ENCODE results near the gene ZNF575. TPM values are rescaled to one million over a fixed set of nuclear protein-coding genes. Genes with fewer than 3 reads are reported as not detected.

The ZNF575 gene
- total RNA-seq, 6 experiments from 2014 or later, result 0.89 to 0.99 (median 0.95) TPM; not detected in 1

DNA sequence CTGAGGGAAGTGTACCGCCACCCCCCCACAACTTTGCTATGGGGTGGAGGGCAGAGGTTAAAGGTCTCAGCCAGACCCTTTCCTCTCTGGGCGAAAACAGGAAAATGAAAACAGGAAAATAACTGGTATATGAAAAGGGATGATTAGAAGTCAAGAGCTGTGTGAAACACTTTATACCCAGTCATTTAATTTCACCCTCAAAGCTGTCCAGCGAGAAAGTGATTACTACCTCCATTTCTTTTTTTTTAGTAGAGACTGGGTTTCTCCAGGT, 27.9 kb upstream of the ZNF575 start:
- ATAC-seq, result no peak
- peaks cover 0 to 18% (median 6%) of the 10 kb centered on the region in 4 donors for H3K36me3 ChIP-seq
- TF ChIP-seq POLR2A (IDR thresholded peaks at IDR 0.05), result no peak
- peak overlapping the region in 1 of 3 donors; percentile 78 for H3K27ac ChIP-seq
- H3K4me1 ChIP-seq, result peaks cover 0 to 27% (median 6%) of the 10 kb centered on the region in 4 donors
- intact Hi-C loops (cut with DNase I), result no loop called here
- no peaks in the 10 kb centered on the region for H3K27me3 ChIP-seq
- DNase-seq, result no peak
- H3K4me3 ChIP-seq, result no peak overlapping the region
- H3K9me3 ChIP-seq, result no peaks in the 10 kb centered on the region
- WGBS (ENCODE audit: insufficient coverage, low coverage, low lambda C conversion rate, missing lambda C conversion rate), result 52% methylated on average over 3 of the region's 3 CpGs

DNA sequence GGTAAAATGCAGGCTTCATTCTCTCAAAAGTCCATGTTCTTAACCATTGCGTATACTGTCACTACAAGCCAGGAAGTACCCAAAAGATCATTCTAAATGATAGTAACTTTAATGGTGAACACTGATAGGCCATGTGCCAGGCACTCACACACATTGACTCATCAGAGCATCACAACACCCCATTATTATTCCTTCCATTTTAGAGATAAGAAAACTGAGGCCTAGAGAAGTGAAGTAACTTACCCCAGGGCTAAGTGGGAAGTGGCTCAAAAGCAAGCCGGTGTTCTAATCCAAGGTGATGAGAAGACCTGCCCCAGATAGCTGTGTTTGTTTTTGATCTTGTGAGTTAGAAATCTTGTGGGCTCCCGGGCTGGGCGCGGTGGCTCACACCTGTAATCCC, 27.0 kb upstream of the ZNF575 start:
- peaks cover 0 to 23% (median 5%) of the 10 kb centered on the region in 4 donors for H3K4me1 ChIP-seq
- no peak for TF ChIP-seq POLR2A (IDR thresholded peaks at IDR 0.05)
- TF ChIP-seq, protein P1, sequence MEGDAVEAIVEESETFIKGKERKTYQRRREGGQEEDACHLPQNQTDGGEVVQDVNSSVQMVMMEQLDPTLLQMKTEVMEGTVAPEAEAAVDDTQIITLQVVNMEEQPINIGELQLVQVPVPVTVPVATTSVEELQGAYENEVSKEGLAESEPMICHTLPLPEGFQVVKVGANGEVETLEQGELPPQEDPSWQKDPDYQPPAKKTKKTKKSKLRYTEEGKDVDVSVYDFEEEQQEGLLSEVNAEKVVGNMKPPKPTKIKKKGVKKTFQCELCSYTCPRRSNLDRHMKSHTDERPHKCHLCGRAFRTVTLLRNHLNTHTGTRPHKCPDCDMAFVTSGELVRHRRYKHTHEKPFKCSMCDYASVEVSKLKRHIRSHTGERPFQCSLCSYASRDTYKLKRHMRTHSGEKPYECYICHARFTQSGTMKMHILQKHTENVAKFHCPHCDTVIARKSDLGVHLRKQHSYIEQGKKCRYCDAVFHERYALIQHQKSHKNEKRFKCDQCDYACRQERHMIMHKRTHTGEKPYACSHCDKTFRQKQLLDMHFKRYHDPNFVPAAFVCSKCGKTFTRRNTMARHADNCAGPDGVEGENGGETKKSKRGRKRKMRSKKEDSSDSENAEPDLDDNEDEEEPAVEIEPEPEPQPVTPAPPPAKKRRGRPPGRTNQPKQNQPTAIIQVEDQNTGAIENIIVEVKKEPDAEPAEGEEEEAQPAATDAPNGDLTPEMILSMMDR (IDR thresholded peaks at IDR 0.05), result no peak
- no peaks in the 10 kb centered on the region for H3K9me3 ChIP-seq
- intact Hi-C loops (cut with DNase I), result no loop called here
- ATAC-seq (no peak), DNase-seq (no peak)
- H3K27me3 ChIP-seq, result no peaks in the 10 kb centered on the region
- no peak overlapping the region for H3K27ac ChIP-seq
- H3K4me3 ChIP-seq, result no peak overlapping the region
- H3K36me3 ChIP-seq, result peaks cover 0 to 26% (median 6%) of the 10 kb centered on the region in 4 donors
- 91% methylated on average over 4 of the region's 5 CpGs for WGBS (ENCODE audit: insufficient coverage, low coverage, low lambda C conversion rate, missing lambda C conversion rate)

DNA sequence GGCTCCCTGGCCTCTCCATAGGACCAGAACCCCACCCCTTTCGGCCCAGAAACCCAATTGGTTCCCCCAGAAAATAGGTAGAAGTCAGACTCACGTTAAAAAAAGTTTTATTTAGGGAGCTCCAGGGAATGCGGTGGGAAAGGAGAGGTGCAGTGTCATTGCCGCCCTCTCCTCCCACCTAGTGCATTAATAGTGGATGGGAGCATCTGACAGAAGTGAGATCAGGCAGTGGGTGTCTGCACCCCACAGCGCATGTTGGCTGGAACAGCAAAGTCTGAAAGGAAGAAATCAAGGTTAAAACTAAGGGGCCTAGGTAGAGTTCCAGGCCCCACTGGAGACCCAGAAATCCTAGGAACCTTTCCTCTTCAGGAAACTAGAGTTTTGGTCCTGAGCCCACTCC, 26.4 kb upstream of the ZNF575 start:
- intact Hi-C loops (cut with DNase I), result no loop called here
- no peak overlapping the region for H3K27ac ChIP-seq
- WGBS (ENCODE audit: insufficient coverage, low coverage, low lambda C conversion rate, missing lambda C conversion rate), result 75% methylated on average over 3 of the region's 5 CpGs
- DNase-seq (no peak), ATAC-seq (no peak)
- no peaks in the 10 kb centered on the region for H3K27me3 ChIP-seq
- peaks cover 0 to 23% (median 5%) of the 10 kb centered on the region in 4 donors for H3K4me1 ChIP-seq
- H3K9me3 ChIP-seq, result no peaks in the 10 kb centered on the region
- no peak overlapping the region for H3K4me3 ChIP-seq
- no peak for TF ChIP-seq POLR2A (IDR thresholded peaks at IDR 0.05)
- TF ChIP-seq, protein P1 (IDR thresholded peaks at IDR 0.05), result no peak
- peaks cover 0 to 30% (median 6%) of the 10 kb centered on the region in 4 donors for H3K36me3 ChIP-seq

DNA sequence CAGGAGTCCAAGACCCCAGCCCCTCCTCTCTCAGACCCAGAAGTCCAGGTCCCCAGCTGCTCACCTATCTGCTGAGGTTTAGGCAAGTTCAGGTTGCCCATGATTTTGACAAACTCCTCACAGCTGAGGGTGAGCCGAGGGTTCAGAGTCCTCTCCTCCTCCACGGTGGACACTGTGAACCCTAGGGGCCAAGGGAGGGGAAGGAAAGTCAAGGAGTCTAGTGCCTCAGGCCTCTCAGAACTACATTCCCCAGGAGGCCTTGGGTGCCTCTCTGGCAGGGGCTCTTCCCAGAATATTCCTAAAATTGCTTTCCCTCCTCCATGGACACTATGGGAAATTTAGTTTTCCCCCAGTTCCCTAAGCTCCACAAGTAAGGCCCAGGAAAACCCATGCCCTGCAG, 25.1 kb upstream of the ZNF575 start:
- intact Hi-C loops (cut with DNase I), result no loop called here
- Histone ChIP-seq H3K27me3 (no peaks in the 10 kb centered on the region), H3K27ac (no peak overlapping the region), H3K4me3 (no peak overlapping the region), H3K36me3 (peaks cover 0 to 30% (median 6%) of the 10 kb centered on the region in 4 donors), H3K9me3 (no peaks in the 10 kb centered on the region), H3K4me1 (peaks cover 0 to 18% (median 2%) of the 10 kb centered on the region in 4 donors)
- no peak for TF ChIP-seq POLR2A (IDR thresholded peaks at IDR 0.05)
- TF ChIP-seq, protein P1 (IDR thresholded peaks at IDR 0.05), result no peak
- WGBS (ENCODE audit: insufficient coverage, low coverage, low lambda C conversion rate, missing lambda C conversion rate), result no CpG with 5 or more reads among the region's 2 CpGs
- no peak for DNase-seq
- ATAC-seq, result no peak

DNA sequence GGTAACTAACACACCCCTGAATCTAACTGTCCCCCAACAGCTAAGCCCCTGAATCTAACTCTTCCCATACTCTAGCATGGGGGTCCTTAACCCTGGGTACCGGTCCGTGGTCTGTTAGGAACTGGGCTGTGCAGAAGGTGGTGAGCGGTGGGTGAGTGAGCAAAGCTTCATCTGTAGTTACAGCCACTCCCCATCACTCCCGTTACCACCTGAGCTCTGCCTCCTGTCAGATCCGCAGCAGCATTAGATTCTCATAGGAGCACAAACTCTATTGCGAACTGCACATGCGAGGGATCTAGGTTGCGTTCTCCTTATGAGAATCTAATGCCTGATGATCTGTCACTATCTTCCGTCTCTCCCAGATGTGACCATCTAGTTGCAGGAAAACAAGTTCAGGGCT, 22.3 kb upstream of the ZNF575 start:
- 94% methylated on average over 3 of the region's 9 CpGs for WGBS (ENCODE audit: insufficient coverage, low coverage, low lambda C conversion rate, missing lambda C conversion rate)
- Histone ChIP-seq H3K9me3 (no peaks in the 10 kb centered on the region), H3K4me1 (peaks cover 0 to 14% (median 0%) of the 10 kb centered on the region in 4 donors), H3K27me3 (no peaks in the 10 kb centered on the region), H3K27ac (no peak overlapping the region), H3K4me3 (no peak overlapping the region), H3K36me3 (peaks cover 0 to 30% (median 6%) of the 10 kb centered on the region in 4 donors)
- ATAC-seq, result no peak
- TF ChIP-seq, protein P1 (IDR thresholded peaks at IDR 0.05), result no peak
- DNase-seq, result no peak
- intact Hi-C loops (cut with DNase I), result no loop called here
